ENCODE measurements around the gene MAP7D1. TPM values are rescaled to one million over a fixed set of nuclear protein-coding genes. Genes with fewer than 3 reads are reported as not detected.

Gene MAP7D1
- polyA plus RNA-seq, 4 donors = 27.1 to 58.6 (median 42.6) TPM

Other genes starting within 250 kb of the MAP7D1 start
- gene AGO3, start 225.1 kb upstream of the MAP7D1 start, polyA plus RNA-seq = 1 to 10 TPM in 3 of 4 donors, under 1 TPM in 1; 0.89 to 10.0 (median 2.4) TPM
- under 1 TPM in 2 of 4 donors, not detected in 2; 0.18 to 0.44 TPM for gene TEKT2, start 72.1 kb upstream of the MAP7D1 start, polyA plus RNA-seq
- gene ADPRS, start 67.3 kb upstream of the MAP7D1 start, polyA plus RNA-seq = 10 to 100 TPM; 24.2 to 38.4 (median 33.4) TPM
- 1 to 10 TPM in 1 of 4 donors, under 1 TPM in 2, not detected in 1; 0.27 to 1.3 (median 0.32) TPM for gene COL8A2, start 30.9 kb upstream of the MAP7D1 start, polyA plus RNA-seq
- gene TRAPPC3, start 6.7 kb upstream of the MAP7D1 start, polyA plus RNA-seq = 10 to 100 TPM; 61.8 to 90.5 (median 71.6) TPM
- gene THRAP3, start 68.3 kb downstream of the MAP7D1 start, polyA plus RNA-seq = 10 to 100 TPM; 25.9 to 93.7 (median 35.0) TPM
- gene SH3D21, start 150.2 kb downstream of the MAP7D1 start, polyA plus RNA-seq = 10 to 100 TPM in 3 of 4 donors, 1 to 10 TPM in 1; 4.0 to 26.2 (median 23.9) TPM
- gene EVA1B, start 167.5 kb downstream of the MAP7D1 start, polyA plus RNA-seq = 10 to 100 TPM in 3 of 4 donors, 1 to 10 TPM in 1; 2.5 to 26.1 (median 18.4) TPM
- 10 to 100 TPM; 12.7 to 41.0 (median 25.3) TPM for gene STK40, start 229.8 kb downstream of the MAP7D1 start, polyA plus RNA-seq
- gene LSM10, start 241.7 kb downstream of the MAP7D1 start, polyA plus RNA-seq = 10 to 100 TPM; 24.9 to 55.5 (median 50.0) TPM

All from small intestine (tissue), 4 donors.